GM12892 (cell line): ENCODE data around the gene CPXM2.

Experiments used
- DNase-seq: peaks from one replicate; pipeline ENCODE4 v3.0.0; 2011; ENCODE audit not compliant: insufficient read length
- FAIRE-seq: peaks from 2 replicates; lab custom pipeline; 2011; peaks lifted over from hg19 to GRCh38; lab: Jason Lieb, UNC
- POLR2A ChIP-seq: IDR thresholded peaks from 2 replicates; pipeline ENCODE4 v1.6.1; 2011; ENCODE audit warnings: low read depth, low read length, control low read depth
- POLR2AphosphoS5 ChIP-seq: IDR thresholded peaks from 2 replicates; pipeline ENCODE4 v1.6.1; 2011; ENCODE audit warnings: low read depth, low read length, control low read depth
- TAF1 ChIP-seq: IDR thresholded peaks from 2 replicates; pipeline ENCODE4 v1.6.1; 2011; ENCODE audit warnings: low read depth, mild to moderate bottlenecking, control low read depth, low read length, borderline replicate concordance

CPXM2 gene

GRCh38 chr10:123884351-123884906, 7.2 kb downstream of the CPXM2 start:
- TF ChIP-seq POLR2A (no peak), POLR2AphosphoS5 (no peak), TAF1 (no peak)
- DNase-seq (no peak), FAIRE-seq (no peak)

GRCh38 chr10:123883673-123884320, 7.8 kb downstream of the CPXM2 start:
- no peak for FAIRE-seq
- TF ChIP-seq POLR2AphosphoS5 (no peak), TAF1 (no peak), POLR2A (no peak)
- DNase-seq, result no peak

- no peak for DNase-seq
- no peak for TF ChIP-seq POLR2AphosphoS5
- TF ChIP-seq POLR2A, result no peak
- no peak for TF ChIP-seq TAF1
- FAIRE-seq, result no peak
Measured at GRCh38 chr10:123882681-123883445, 8.7 kb downstream of the CPXM2 start.

GRCh38 chr10:123882177-123882576, 9.4 kb downstream of the CPXM2 start:
- FAIRE-seq (no peak), DNase-seq (no peak)
- TF ChIP-seq POLR2A (no peak), POLR2AphosphoS5 (no peak), TAF1 (no peak)

- FAIRE-seq (no peak), DNase-seq (no peak)
- TF ChIP-seq TAF1, result no peak
- TF ChIP-seq POLR2A, result no peak
- TF ChIP-seq POLR2AphosphoS5, result no peak
Measured at GRCh38 chr10:123879606-123880257, 11.9 kb downstream of the CPXM2 start.

GRCh38 chr10:123878666-123879303, 12.8 kb downstream of the CPXM2 start:
- FAIRE-seq, result no peak
- TF ChIP-seq POLR2AphosphoS5, result no peak
- no peak for TF ChIP-seq POLR2A
- TF ChIP-seq TAF1, result no peak
- no peak for DNase-seq

GRCh38 chr10:123870260-123870659, 21.3 kb downstream of the CPXM2 start:
- no peak for DNase-seq
- FAIRE-seq, result no peak
- no peak for TF ChIP-seq TAF1
- no peak for TF ChIP-seq POLR2AphosphoS5
- TF ChIP-seq POLR2A, result no peak

- no peak for TF ChIP-seq TAF1
- TF ChIP-seq POLR2AphosphoS5, result no peak
- no peak for TF ChIP-seq POLR2A
- DNase-seq (no peak), FAIRE-seq (no peak)
Measured at GRCh38 chr10:123869020-123869414, 22.6 kb downstream of the CPXM2 start.

GRCh38 chr10:123868038-123869019, 23.3 kb downstream of the CPXM2 start:
- DNase-seq (no peak), FAIRE-seq (no peak)
- TF ChIP-seq POLR2A, result no peak
- TF ChIP-seq TAF1, result no peak
- TF ChIP-seq POLR2AphosphoS5, result no peak

- FAIRE-seq, result no peak
- TF ChIP-seq POLR2AphosphoS5 (no peak), TAF1 (no peak), POLR2A (no peak)
- DNase-seq, result no peak
Measured at GRCh38 chr10:123865880-123866279, 25.7 kb downstream of the CPXM2 start.
